Esophagus muscularis mucosa (tissue), 3 donors: ENCODE measurements around the gene CLIC4.

Experiments
- POLR2A ChIP-seq: fragments of 450-650 bp; IDR thresholded peaks from one replicate; pipeline ENCODE4 v1.6.1; 2017; ENCODE audit warnings: antibody characterized with exemption, moderate library complexity, mild to moderate bottlenecking, low read depth
- POLR2AphosphoS5 ChIP-seq, 2 donors: sonication (generic); formaldehyde crosslinking; IDR thresholded peaks; one replicate each; pipeline ENCODE4 v1.6.1; 2017; ENCODE audit warnings: antibody characterized with exemption in 2 of 2
- TF ChIP-seq, protein P1 (sequence below), 3 experiments: fragments of 200-600 bp in 2 of 3; fragments of 450-650 bp in 1 of 3; sonication (generic) in 2 of 3; IDR thresholded peaks; one replicate each; pipeline ENCODE4 v1.5.1; 2017 to 2019; ENCODE audit warnings: antibody characterized with exemption in 3 of 3, mild to moderate bottlenecking in 2 of 3, moderate library complexity in 1 of 3

DNA sequence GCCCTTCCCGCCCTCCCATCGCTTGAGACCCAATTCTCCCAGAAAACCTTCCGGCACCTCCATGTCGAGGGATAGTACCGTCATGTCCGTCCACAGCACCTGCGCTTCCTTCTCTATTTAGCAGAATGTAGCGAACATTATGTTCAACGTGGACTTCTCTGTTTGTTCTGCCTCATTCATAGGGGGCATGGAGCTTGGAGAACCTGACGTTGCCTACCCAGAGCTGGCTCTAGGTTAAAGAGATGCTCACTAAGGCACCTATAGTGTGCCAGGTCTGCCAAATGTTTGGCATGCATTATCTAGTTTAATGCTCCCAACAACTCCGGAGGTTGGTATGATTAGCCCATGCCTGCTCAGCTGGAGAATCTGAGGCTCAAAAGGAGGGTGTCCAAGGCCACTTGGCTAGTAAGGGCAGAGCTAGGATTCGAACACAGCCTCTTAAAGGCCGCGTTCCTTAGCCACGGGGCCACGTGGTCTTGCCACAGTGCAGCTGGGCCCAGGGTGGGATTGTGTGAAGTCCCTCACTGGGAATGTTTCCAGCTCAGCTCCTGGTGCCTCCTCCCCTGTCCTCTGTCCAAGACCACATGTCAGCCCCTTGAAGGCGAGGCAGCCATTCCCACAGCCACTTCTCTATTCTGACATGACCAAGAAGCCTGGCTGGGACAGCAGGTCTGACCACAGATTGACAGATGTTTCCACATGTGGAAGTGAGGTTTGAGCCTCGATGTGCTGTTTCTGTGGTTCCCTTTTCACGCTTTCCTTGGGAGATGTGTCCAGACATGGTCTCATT lies 127.0 kb downstream of the CLIC4 start:
- TF ChIP-seq, protein P1, sequence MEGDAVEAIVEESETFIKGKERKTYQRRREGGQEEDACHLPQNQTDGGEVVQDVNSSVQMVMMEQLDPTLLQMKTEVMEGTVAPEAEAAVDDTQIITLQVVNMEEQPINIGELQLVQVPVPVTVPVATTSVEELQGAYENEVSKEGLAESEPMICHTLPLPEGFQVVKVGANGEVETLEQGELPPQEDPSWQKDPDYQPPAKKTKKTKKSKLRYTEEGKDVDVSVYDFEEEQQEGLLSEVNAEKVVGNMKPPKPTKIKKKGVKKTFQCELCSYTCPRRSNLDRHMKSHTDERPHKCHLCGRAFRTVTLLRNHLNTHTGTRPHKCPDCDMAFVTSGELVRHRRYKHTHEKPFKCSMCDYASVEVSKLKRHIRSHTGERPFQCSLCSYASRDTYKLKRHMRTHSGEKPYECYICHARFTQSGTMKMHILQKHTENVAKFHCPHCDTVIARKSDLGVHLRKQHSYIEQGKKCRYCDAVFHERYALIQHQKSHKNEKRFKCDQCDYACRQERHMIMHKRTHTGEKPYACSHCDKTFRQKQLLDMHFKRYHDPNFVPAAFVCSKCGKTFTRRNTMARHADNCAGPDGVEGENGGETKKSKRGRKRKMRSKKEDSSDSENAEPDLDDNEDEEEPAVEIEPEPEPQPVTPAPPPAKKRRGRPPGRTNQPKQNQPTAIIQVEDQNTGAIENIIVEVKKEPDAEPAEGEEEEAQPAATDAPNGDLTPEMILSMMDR (IDR thresholded peaks at IDR 0.05): no peak
- TF ChIP-seq POLR2A (no peak), POLR2AphosphoS5 (IDR thresholded peaks at IDR 0.05) (no peak)
